WTC11 (cell line): ENCODE data around the gene MAST1. TPM values are rescaled to one million over a fixed set of nuclear protein-coding genes. Genes with fewer than 3 reads are reported as not detected.

ENCODE experiments used
- ATF1 ChIP-seq: sonication (generic); formaldehyde crosslinking; IDR thresholded peaks from 2 replicates; pipeline ENCODE4 v1.8.1; 2023; ENCODE audit warnings: mild to moderate bottlenecking, moderate library complexity, missing genetic modification reagents
- ESRRA ChIP-seq: sonication (generic); formaldehyde crosslinking; IDR thresholded peaks from 2 replicates; pipeline ENCODE4 v1.8.1; 2022; ENCODE audit warnings: mild to moderate bottlenecking, missing genetic modification reagents, borderline replicate concordance
- FOXK1 ChIP-seq: sonication (generic); formaldehyde crosslinking; IDR thresholded peaks from 2 replicates; pipeline ENCODE4 v1.8.0; 2022; ENCODE audit warnings: mild to moderate bottlenecking, moderate library complexity, missing genetic modification reagents
- GABPB1 ChIP-seq: sonication (generic); formaldehyde crosslinking; IDR thresholded peaks from 2 replicates; pipeline ENCODE4 v1.8.1; 2023; ENCODE audit warnings: mild to moderate bottlenecking, missing genetic modification reagents
- GTF2I ChIP-seq: fragments of 250-450 bp; sonication (Bioruptor Pico); conservative IDR thresholded peaks from 2 replicates; pipeline ENCODE4 v1.4.0; 2021; ENCODE audit warnings: mild to moderate bottlenecking
- MXD4 ChIP-seq: fragments of 250-450 bp; sonication (Bioruptor Pico); IDR thresholded peaks from 2 replicates; pipeline ENCODE4 v1.8.0; 2021; ENCODE audit warnings: mild to moderate bottlenecking, moderate library complexity, borderline replicate concordance
- NFATC4 ChIP-seq: fragments of 250-450 bp; sonication (Bioruptor Pico); IDR thresholded peaks from 2 replicates; pipeline ENCODE4 v1.9.0; 2021; ENCODE audit warnings: mild to moderate bottlenecking
- NR3C1 ChIP-seq: sonication (generic); formaldehyde crosslinking; conservative IDR thresholded peaks from 2 replicates; pipeline ENCODE4 v1.8.1; 2023; ENCODE audit warnings: low read depth, mild to moderate bottlenecking, missing genetic modification reagents
- SP1 ChIP-seq: sonication (generic); formaldehyde crosslinking; conservative IDR thresholded peaks from 2 replicates; pipeline ENCODE4 v1.8.1; 2022; ENCODE audit warnings: missing genetic modification reagents
- TCF7 ChIP-seq: sonication (generic); formaldehyde crosslinking; IDR thresholded peaks from 2 replicates; pipeline ENCODE4 v1.8.0; 2022; ENCODE audit warnings: mild to moderate bottlenecking, low read depth, missing genetic modification reagents, moderate library complexity
- TP53 ChIP-seq: sonication (generic); formaldehyde crosslinking; IDR thresholded peaks from 2 replicates; pipeline ENCODE4 v1.8.1; 2023; ENCODE audit warnings: mild to moderate bottlenecking, missing genetic modification reagents
- ZBTB21 ChIP-seq: sonication (generic); formaldehyde crosslinking; IDR thresholded peaks from 2 replicates; pipeline ENCODE4 v1.8.1; 2023; ENCODE audit warnings: mild to moderate bottlenecking, missing genetic modification reagents, borderline replicate concordance
- ZNF138 ChIP-seq: sonication (generic); formaldehyde crosslinking; conservative IDR thresholded peaks from 2 replicates; pipeline ENCODE4 v1.8.1; 2022; ENCODE audit warnings: mild to moderate bottlenecking, moderate library complexity, missing genetic modification reagents
- ZNF671 ChIP-seq: fragments of 250-450 bp; sonication (Bioruptor Pico); IDR thresholded peaks from 2 replicates; pipeline ENCODE4 v1.8.0; 2021; ENCODE audit warnings: mild to moderate bottlenecking
- total RNA-seq: library from RNA; stranded (reverse); gene quantifications from 3 replicates; pipeline ENCODE4 v1.2.3, GENCODE V29; 2021
- TF ChIP-seq, protein P1 (sequence below): sonication (generic); formaldehyde crosslinking; IDR thresholded peaks from 2 replicates; pipeline ENCODE4 v1.8.0; 2023; ENCODE audit warnings: missing genetic modification reagents
- TF ChIP-seq, protein P2 (sequence below): sonication (generic); formaldehyde crosslinking; IDR thresholded peaks from 2 replicates; pipeline ENCODE4 v1.8.1; 2022; ENCODE audit warnings: low read depth, missing genetic modification reagents, borderline replicate concordance
- TF ChIP-seq, protein P3 (sequence below): sonication (generic); formaldehyde crosslinking; IDR thresholded peaks from 2 replicates; pipeline ENCODE4 v1.8.1; 2023; ENCODE audit warnings: mild to moderate bottlenecking, missing genetic modification reagents, moderate library complexity
- TF ChIP-seq, protein P4 (sequence below): fragments of 250-450 bp; sonication (Bioruptor Pico); IDR thresholded peaks from 2 replicates; pipeline ENCODE4 v1.9.0; 2021; ENCODE audit warnings: moderate library complexity, mild to moderate bottlenecking, inconsistent platforms, borderline replicate concordance
- TF ChIP-seq, protein P5 (sequence below): sonication (generic); formaldehyde crosslinking; IDR thresholded peaks from 2 replicates; pipeline ENCODE4 v1.8.0; 2022; ENCODE audit warnings: mild to moderate bottlenecking, missing genetic modification reagents
- TF ChIP-seq, protein P6 (sequence below): sonication (generic); formaldehyde crosslinking; IDR thresholded peaks from 2 replicates; pipeline ENCODE4 v1.8.1; 2022; ENCODE audit warnings: mild to moderate bottlenecking, missing genetic modification reagents, moderate library complexity, borderline replicate concordance
- TF ChIP-seq, protein P7 (sequence below): sonication (generic); formaldehyde crosslinking; IDR thresholded peaks from 2 replicates; pipeline ENCODE4 v1.8.0; 2022; ENCODE audit warnings: mild to moderate bottlenecking, missing genetic modification reagents
- TF ChIP-seq, protein P8 (sequence below): sonication (generic); formaldehyde crosslinking; conservative IDR thresholded peaks from 2 replicates; pipeline ENCODE4 v1.8.1; 2023; ENCODE audit warnings: mild to moderate bottlenecking, low read depth, missing genetic modification reagents, moderate library complexity
- TF ChIP-seq, protein P9 (sequence below): sonication (generic); formaldehyde crosslinking; IDR thresholded peaks from 2 replicates; pipeline ENCODE4 v1.8.1; 2023; ENCODE audit warnings: mild to moderate bottlenecking, missing genetic modification reagents
- TF ChIP-seq, protein P10 (sequence below): sonication (generic); formaldehyde crosslinking; IDR thresholded peaks from 2 replicates; pipeline ENCODE4 v1.8.1; 2022; ENCODE audit warnings: mild to moderate bottlenecking, moderate library complexity, missing genetic modification reagents

The MAST1 gene
- total RNA-seq, 1 experiment from 2014 or later: 24.3 TPM

DNA sequence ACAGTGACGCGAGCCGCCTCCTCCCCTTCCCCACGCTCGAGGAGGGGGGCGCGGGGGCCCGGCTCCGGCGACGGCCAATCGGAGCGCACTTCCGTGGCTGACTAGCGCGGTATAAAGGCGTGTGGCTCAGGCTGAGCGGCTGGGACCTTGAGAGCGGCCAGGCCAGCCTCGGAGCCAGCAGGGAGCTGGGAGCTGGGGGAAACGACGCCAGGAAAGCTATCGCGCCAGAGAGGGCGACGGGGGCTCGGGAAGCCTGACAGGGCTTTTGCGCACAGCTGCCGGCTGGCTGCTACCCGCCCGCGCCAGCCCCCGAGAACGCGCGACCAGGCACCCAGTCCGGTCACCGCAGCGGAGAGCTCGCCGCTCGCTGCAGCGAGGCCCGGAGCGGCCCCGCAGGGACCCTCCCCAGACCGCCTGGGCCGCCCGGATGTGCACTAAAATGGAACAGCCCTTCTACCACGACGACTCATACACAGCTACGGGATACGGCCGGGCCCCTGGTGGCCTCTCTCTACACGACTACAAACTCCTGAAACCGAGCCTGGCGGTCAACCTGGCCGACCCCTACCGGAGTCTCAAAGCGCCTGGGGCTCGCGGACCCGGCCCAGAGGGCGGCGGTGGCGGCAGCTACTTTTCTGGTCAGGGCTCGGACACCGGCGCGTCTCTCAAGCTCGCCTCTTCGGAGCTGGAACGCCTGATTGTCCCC lies 46.8 kb upstream of the MAST1 start, which contains the start of gene JUNB (continued):
- TF ChIP-seq ATF1 (CRISPR knock-in tag) (no peak), NFATC4 (CRISPR knock-in tag) (no peak), GTF2I (CRISPR knock-in tag) (no peak), TCF7 (no peak), NR3C1 (CRISPR knock-in tag) (no peak), MXD4 (CRISPR knock-in tag) (no peak), TP53 (CRISPR knock-in tag) (no peak; the same call in 1 of the 2 replicates), ZBTB21 (CRISPR knock-in tag) (peak; percentile 34; the same call in 1 of the 2 replicates), ESRRA (CRISPR knock-in tag) (no peak), FOXK1 (CRISPR knock-in tag) (peak; percentile 95; the same call in 1 of the 2 replicates), SP1 (CRISPR knock-in tag) (peak; percentile 64; the same call in 1 of the 2 replicates), ZNF138 (CRISPR knock-in tag) (no peak), GABPB1 (peak; percentile 80), ZNF671 (CRISPR knock-in tag) (no peak)
- TF ChIP-seq, protein P1, sequence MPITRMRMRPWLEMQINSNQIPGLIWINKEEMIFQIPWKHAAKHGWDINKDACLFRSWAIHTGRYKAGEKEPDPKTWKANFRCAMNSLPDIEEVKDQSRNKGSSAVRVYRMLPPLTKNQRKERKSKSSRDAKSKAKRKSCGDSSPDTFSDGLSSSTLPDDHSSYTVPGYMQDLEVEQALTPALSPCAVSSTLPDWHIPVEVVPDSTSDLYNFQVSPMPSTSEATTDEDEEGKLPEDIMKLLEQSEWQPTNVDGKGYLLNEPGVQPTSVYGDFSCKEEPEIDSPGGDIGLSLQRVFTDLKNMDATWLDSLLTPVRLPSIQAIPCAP (CRISPR knock-in tag): no peak
- TF ChIP-seq, protein P2, sequence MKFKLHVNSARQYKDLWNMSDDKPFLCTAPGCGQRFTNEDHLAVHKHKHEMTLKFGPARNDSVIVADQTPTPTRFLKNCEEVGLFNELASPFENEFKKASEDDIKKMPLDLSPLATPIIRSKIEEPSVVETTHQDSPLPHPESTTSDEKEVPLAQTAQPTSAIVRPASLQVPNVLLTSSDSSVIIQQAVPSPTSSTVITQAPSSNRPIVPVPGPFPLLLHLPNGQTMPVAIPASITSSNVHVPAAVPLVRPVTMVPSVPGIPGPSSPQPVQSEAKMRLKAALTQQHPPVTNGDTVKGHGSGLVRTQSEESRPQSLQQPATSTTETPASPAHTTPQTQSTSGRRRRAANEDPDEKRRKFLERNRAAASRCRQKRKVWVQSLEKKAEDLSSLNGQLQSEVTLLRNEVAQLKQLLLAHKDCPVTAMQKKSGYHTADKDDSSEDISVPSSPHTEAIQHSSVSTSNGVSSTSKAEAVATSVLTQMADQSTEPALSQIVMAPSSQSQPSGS (CRISPR knock-in tag): no peak
- TF ChIP-seq, protein P3, sequence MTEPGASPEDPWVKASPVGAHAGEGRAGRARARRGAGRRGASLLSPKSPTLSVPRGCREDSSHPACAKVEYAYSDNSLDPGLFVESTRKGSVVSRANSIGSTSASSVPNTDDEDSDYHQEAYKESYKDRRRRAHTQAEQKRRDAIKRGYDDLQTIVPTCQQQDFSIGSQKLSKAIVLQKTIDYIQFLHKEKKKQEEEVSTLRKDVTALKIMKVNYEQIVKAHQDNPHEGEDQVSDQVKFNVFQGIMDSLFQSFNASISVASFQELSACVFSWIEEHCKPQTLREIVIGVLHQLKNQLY (CRISPR knock-in tag): no peak
- TF ChIP-seq, protein P4, sequence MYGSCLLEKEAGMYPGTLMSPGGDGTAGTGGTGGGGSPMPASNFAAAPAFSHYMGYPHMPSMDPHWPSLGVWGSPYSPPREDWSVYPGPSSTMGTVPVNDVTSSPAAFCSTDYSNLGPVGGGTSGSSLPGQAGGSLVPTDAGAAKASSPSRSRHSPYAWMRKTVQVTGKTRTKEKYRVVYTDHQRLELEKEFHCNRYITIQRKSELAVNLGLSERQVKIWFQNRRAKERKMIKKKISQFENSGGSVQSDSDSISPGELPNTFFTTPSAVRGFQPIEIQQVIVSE (CRISPR knock-in tag): peak; percentile 80; the same call in 1 of the 2 replicates
- TF ChIP-seq, protein P5, sequence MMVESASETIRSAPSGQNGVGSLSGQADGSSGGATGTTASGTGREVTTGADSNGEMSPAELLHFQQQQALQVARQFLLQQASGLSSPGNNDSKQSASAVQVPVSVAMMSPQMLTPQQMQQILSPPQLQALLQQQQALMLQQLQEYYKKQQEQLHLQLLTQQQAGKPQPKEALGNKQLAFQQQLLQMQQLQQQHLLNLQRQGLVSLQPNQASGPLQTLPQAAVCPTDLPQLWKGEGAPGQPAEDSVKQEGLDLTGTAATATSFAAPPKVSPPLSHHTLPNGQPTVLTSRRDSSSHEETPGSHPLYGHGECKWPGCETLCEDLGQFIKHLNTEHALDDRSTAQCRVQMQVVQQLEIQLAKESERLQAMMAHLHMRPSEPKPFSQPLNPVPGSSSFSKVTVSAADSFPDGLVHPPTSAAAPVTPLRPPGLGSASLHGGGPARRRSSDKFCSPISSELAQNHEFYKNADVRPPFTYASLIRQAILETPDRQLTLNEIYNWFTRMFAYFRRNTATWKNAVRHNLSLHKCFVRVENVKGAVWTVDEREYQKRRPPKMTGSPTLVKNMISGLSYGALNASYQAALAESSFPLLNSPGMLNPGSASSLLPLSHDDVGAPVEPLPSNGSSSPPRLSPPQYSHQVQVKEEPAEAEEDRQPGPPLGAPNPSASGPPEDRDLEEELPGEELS (CRISPR knock-in tag): peak; percentile 73
- TF ChIP-seq, protein P6, sequence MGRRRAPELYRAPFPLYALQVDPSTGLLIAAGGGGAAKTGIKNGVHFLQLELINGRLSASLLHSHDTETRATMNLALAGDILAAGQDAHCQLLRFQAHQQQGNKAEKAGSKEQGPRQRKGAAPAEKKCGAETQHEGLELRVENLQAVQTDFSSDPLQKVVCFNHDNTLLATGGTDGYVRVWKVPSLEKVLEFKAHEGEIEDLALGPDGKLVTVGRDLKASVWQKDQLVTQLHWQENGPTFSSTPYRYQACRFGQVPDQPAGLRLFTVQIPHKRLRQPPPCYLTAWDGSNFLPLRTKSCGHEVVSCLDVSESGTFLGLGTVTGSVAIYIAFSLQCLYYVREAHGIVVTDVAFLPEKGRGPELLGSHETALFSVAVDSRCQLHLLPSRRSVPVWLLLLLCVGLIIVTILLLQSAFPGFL (CRISPR knock-in tag): no peak
- TF ChIP-seq, protein P7, sequence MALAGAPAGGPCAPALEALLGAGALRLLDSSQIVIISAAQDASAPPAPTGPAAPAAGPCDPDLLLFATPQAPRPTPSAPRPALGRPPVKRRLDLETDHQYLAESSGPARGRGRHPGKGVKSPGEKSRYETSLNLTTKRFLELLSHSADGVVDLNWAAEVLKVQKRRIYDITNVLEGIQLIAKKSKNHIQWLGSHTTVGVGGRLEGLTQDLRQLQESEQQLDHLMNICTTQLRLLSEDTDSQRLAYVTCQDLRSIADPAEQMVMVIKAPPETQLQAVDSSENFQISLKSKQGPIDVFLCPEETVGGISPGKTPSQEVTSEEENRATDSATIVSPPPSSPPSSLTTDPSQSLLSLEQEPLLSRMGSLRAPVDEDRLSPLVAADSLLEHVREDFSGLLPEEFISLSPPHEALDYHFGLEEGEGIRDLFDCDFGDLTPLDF: peak; percentile 40; the same call in 1 of the 2 replicates
- TF ChIP-seq, protein P8, sequence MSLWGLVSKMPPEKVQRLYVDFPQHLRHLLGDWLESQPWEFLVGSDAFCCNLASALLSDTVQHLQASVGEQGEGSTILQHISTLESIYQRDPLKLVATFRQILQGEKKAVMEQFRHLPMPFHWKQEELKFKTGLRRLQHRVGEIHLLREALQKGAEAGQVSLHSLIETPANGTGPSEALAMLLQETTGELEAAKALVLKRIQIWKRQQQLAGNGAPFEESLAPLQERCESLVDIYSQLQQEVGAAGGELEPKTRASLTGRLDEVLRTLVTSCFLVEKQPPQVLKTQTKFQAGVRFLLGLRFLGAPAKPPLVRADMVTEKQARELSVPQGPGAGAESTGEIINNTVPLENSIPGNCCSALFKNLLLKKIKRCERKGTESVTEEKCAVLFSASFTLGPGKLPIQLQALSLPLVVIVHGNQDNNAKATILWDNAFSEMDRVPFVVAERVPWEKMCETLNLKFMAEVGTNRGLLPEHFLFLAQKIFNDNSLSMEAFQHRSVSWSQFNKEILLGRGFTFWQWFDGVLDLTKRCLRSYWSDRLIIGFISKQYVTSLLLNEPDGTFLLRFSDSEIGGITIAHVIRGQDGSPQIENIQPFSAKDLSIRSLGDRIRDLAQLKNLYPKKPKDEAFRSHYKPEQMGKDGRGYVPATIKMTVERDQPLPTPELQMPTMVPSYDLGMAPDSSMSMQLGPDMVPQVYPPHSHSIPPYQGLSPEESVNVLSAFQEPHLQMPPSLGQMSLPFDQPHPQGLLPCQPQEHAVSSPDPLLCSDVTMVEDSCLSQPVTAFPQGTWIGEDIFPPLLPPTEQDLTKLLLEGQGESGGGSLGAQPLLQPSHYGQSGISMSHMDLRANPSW (CRISPR knock-in tag): no peak
- TF ChIP-seq, protein P9, sequence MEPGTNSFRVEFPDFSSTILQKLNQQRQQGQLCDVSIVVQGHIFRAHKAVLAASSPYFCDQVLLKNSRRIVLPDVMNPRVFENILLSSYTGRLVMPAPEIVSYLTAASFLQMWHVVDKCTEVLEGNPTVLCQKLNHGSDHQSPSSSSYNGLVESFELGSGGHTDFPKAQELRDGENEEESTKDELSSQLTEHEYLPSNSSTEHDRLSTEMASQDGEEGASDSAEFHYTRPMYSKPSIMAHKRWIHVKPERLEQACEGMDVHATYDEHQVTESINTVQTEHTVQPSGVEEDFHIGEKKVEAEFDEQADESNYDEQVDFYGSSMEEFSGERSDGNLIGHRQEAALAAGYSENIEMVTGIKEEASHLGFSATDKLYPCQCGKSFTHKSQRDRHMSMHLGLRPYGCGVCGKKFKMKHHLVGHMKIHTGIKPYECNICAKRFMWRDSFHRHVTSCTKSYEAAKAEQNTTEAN (CRISPR knock-in tag): no peak
- TF ChIP-seq, protein P10, sequence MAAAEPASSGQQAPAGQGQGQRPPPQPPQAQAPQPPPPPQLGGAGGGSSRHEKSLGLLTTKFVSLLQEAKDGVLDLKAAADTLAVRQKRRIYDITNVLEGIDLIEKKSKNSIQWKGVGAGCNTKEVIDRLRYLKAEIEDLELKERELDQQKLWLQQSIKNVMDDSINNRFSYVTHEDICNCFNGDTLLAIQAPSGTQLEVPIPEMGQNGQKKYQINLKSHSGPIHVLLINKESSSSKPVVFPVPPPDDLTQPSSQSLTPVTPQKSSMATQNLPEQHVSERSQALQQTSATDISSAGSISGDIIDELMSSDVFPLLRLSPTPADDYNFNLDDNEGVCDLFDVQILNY (CRISPR knock-in tag): 0 out of 2 replicates have a peak, but pooled peaks have one; percentile 30
